Activated CD4-positive, alpha-beta T cell treated with anti-CD3 and anti-CD28 coated beads, Interleukin-2, amount 50 U/mL, for 1 hour (primary cell): ENCODE results near the gene KANSL2.
"Not testable (repeated sequence)": the region's sequence is repeated elsewhere in the genome, so short reads cannot be mapped to it uniquely, and the experiment has no call there.

ENCODE experiments used
- DNase-seq: peaks from one replicate; pipeline ENCODE4 v3.0.0-alpha.2; 2020

KANSL2 gene

GRCh38 chr12:48681710-48682532 is at the start of gene KANSL2:
Gene KANSL2, minus strand, starts transcription at chr12:48682238. Its CDS starts 606 bp downstream, at chr12:48681632.
- DNase-seq, result peak; percentile 97

DNA sequence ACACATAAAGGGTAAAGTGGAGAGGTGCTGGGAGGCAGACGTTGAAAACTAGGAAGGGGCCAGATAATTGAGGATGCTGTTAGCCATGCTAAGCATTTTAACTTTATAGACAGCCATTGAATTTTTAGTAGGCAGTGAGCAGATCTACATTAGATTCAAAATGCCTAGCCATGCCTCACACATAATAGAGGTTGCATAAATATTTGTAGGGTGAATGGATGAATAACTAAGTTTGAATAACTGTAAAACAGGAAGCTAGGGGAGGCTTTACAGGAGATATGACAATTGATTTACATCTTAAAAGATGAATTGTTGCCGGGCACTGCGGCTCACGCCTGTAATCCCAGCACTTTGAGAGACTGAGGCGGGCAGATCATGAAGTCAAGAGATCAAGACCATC is 46.8 kb upstream of the KANSL2 start:
- no peak for DNase-seq

DNA sequence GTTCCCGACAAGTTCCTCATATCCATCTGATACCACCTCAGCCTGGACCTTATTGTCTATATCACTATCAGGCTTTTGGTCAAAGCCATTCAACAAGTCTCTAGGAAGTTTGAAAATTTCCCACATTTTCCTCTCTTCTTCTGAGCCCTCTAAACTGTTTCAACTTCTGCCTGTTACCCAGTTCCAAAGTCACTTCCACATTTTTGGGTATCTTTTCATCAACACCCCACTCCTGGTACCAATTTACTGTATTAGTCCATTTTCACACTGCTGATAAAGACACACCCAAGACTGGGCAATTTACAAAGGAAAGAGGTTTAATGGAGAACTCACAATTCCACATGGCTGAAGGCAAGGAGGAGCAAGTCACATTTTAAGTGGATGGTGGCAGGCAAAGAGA is 38.7 kb upstream of the KANSL2 start:
- DNase-seq, result not testable (repeated sequence)

DNA sequence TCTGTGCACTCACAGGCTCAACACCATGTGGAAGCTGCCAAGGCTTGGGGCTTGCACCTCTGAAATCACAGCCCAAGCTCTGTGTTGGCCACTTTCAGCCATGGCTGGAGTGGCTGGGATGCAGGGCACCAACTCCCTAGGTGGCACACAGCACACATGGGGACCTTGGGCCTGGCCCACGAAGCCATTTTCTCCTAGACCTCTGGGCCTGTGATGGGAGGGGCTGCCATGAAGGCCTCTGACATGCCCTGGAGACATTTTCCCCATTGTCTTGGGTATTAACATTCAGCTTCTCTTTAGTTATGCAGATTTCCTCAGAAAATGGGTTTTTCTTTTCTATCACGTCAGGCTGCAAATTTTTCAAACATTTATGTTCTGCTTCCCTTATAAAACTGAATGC is 38.1 kb upstream of the KANSL2 start:
- not testable (repeated sequence) for DNase-seq

- not testable (repeated sequence) for DNase-seq
Observed at GRCh38 chr12:48719002-48719401, 37.0 kb upstream of the KANSL2 start.

DNA sequence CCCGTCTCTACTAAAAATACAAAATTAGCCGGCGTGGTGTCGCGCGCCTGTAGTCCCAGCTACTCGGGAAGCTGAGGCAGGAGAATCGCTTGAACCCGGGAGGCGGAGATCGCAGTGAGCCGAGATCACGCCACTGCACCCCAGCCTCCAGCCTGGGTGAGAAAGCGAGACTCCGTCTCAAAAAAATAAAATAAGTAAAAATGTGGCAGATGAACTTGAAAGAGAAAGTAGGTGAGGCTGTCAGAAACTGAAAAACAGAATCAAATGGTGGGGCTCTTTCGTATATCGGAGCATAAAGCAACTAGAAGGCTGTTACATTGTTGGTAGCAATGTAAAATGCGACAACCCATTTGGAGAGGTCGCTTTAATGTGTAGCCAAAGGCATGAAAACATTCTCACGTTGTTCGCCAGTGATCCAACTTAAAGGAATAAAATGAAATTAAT is 35.2 kb upstream of the KANSL2 start:
- no peak for DNase-seq

- peak; percentile 98 for DNase-seq
Observed at GRCh38 chr12:48716493-48717251, 34.6 kb upstream of the KANSL2 start, which contains the start of gene CCNT1. Gene CCNT1, minus strand, starts transcription at chr12:48716707. Its CDS starts 32 bp downstream, at chr12:48716675.

- DNase-seq, result no peak
Observed at GRCh38 chr12:48716168-48716492, 34.1 kb upstream of the KANSL2 start.

DNA sequence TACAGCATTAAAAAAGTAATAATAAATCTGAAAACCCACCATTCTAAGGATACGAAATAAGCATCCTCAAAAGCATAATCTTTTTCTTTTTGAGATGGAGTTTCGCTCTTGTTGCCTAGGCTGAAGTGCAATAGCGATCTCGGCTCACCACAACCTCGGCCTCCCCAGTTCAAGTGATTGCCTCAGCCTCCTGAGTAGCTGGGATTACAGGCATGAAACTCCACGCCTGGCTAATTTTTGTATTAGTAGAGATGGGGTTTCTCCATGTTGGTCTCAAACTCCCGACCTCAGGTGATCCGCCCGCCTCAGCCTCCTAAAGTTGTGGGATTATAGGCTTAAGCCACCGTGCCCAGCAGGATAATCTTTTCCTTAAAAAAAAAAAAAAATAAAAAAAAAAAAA is 30.2 kb upstream of the KANSL2 start:
- no peak for DNase-seq

- DNase-seq, result not testable (repeated sequence)
Observed at GRCh38 chr12:48698822-48699221, 16.8 kb upstream of the KANSL2 start.

DNA sequence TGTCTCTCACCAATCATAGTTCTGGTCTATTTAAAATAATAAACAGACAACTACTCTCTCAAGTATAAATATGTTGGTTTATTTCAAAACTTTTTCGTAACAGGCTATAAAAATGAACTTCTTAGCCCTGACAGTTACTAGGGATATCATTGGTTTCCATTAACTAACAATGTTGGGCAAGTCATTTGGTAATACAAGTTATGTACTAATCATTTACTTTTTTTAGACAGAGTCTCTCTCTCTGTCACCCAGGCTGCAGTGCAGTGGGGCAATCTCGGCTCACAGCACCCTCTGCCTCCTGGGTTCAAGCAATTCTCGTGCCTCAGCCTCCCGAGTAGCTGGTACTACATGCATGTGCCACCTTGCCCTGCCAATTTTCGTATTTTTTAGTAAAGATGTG is 14.6 kb upstream of the KANSL2 start:
- no peak for DNase-seq

DNA sequence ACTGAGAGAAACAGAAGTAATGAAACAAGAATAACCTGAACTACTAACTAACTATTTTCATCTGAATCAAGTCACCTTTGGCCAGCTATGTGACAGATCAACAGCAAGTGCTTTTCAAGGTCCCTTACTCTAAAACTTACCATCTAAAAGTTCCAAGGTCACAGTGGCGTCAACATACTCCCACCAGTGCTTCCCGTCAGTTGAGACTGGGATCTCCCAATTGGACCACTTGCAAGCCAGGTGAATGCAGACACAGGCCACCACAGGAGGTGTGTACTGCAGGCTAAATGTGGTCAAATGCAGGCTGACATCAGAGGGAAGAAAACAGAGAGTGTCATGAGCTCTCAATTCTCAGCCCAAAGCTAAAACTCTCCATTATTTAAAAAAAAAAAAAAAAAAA is 13.8 kb upstream of the KANSL2 start:
- DNase-seq, result no peak

DNA sequence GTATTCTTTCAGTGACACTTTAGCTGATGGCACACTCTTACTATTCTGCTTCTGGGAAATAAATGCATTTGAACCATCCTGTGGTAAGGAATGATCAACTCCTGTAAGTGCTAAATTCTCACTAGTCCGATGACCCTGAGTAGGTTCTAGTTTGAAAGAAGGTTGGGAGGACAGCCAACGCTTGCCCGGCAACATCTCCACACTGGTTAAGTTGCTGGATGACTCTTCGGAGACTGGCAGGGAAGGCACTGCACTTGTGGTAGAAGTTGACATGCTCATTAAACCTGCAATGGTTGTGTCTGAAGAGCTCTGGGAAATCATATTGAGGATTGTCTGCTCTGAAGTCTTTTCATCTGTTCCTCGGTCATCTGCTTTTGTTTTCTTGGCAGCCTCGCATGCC is 12.0 kb upstream of the KANSL2 start:
- no peak for DNase-seq

DNA sequence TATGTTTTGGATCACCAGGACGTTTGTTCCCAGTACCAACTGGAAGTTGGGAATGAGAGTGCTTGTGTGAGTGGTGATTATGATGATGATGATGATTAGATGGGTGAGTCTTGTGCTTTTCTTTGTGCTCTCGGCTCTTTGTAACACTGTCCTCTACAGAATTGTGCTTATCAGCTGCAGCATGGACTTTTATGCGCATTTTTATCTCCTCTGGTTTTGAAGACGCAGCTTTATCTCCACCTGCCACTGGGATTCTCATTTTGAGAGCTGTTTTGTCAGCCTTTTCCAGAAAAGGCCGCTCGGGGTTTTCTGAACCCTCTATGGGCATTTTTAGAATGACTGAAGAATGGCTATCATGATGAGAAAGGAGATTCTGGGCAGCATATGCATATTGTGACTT is 11.5 kb upstream of the KANSL2 start:
- DNase-seq, result no peak

DNA sequence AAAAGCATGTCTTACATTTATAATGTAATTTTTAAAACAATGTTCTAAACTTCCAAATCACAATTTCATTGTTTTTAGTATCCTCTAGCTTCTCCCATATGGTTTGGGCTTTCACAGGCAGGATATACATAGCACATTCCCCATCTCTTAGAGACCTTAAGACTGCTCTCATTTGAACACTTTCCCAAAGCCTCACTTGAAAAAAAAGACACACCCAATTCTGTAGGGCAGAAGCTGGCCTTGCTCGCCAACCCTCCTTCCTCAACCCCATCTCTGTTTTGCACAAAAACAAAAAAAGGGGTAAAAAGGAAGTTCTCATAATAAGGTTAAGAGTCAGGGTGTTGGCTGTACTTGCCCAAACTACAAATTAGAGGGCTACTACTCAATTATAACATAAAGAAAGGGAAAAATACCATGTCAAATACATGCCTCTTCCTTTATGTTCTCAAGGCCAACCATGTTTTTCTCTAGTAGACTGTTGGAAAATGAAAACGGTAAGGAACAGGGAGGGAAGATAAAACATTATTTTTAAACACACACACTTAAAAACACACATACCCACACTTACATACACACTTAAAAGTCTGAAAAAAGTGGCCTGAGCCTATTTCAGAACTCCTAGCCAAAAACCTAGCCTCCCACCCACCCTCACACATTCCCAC is 9.9 kb upstream of the KANSL2 start:
- no peak for DNase-seq

DNA sequence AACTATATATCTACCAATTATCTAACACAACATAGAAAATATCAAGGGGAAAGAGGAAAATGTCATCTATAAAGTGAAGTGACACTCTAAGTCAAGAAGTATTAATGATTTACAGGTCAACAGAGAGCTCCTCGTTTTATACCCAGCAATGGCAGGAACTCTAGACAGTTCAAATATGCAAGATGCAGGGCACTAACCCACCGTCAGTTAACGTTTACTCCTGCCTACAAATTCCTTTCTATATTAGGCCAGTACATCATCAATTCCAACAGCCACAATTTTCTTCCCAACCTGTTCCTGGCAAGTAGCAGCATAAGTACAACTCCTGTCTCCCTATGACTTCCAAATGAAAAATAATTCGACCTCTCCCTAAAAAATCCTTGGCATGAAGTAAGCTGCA is 9.0 kb upstream of the KANSL2 start:
- no peak for DNase-seq

GRCh38 chr12:48690436-48690835 is 8.4 kb upstream of the KANSL2 start:
- no peak for DNase-seq

GRCh38 chr12:48688836-48689235 is 6.8 kb upstream of the KANSL2 start:
- no peak for DNase-seq

- no peak for DNase-seq
Observed at GRCh38 chr12:48687592-48687991, 5.6 kb upstream of the KANSL2 start.

- DNase-seq, result no peak
Observed at GRCh38 chr12:48686615-48687334, 4.7 kb upstream of the KANSL2 start.

- no peak for DNase-seq
Observed at GRCh38 chr12:48686037-48686595, 4.1 kb upstream of the KANSL2 start.

DNA sequence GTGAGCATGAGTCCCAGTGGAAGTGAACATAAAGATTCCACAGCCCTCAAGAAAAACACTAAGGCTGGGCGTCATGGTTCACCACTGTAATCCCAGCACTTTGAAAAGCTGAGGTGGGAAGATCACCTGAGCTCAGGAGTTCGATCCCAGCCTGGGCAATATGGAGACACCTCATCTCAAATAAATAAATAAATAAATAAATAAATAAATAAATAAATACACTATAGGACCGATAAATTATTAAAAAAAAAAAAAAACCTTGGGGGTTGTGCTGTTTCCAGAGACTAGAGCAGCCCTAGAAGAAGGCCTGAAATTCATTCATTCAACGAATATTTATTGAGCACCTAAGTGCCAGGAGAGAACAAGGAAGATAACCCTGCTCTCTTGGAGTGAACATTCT is 1.5 kb upstream of the KANSL2 start:
- DNase-seq, result no peak

- DNase-seq, result no peak
Observed at GRCh38 chr12:48682927-48683326, 889 bp upstream of the KANSL2 start.
